ENCODE results near the gene PTPN6.

PTPN6 gene

GRCh38 chr12:6914246-6914946, 36.8 kb upstream of the PTPN6 start, which contains the start of gene ENO2:
TSS of gene ENO2 (plus strand) at chr12:6914580. CDS start at chr12:6915833, 1,253 bp downstream.
- H3K9me3 ChIP-seq, result no peaks in the 10 kb centered on the region
- peaks cover 7% of the 10 kb centered on the region; the same call in 1 of the 2 replicates for H4K20me1 ChIP-seq
- H3K4me1 ChIP-seq, result peaks cover 20% of the 10 kb centered on the region
- H3K4me3 ChIP-seq, result peak within 1 kb of the TSS; percentile 72
- H3K36me3 ChIP-seq, result no peaks in the 10 kb centered on the region; the same call in 1 of the 2 replicates
- no peak for TF ChIP-seq Cebpa-rat (IDR thresholded peaks at IDR 0.05)
- peaks cover 71% of the 10 kb centered on the region for H3K27me3 ChIP-seq
- H3K9ac ChIP-seq, result peak within 1 kb of the TSS; percentile 55; the same call in 1 of the 2 replicates
- no peak within 1 kb of the TSS for H3K27ac ChIP-seq
- peak within 1 kb of the TSS; percentile 93 for H3K4me2 ChIP-seq

- TF ChIP-seq Cebpa-rat (IDR thresholded peaks at IDR 0.05), result no peak
- Histone ChIP-seq H3K27ac (no peak overlapping the region), H3K9ac (peak overlapping the region; percentile 55; the same call in 1 of the 2 replicates), H3K4me2 (peak overlapping the region; percentile 93), H4K20me1 (peaks cover 7% of the 10 kb centered on the region; the same call in 1 of the 2 replicates), H3K4me3 (peak overlapping the region; percentile 72), H3K36me3 (no peaks in the 10 kb centered on the region; the same call in 1 of the 2 replicates), H3K9me3 (no peaks in the 10 kb centered on the region), H3K4me1 (peaks cover 23% of the 10 kb centered on the region), H3K27me3 (peaks cover 71% of the 10 kb centered on the region)
Measured at GRCh38 chr12:6914947-6915788, 36.0 kb upstream of the PTPN6 start.

GRCh38 chr12:6915789-6916285, 35.3 kb upstream of the PTPN6 start:
- H3K36me3 ChIP-seq, result no peaks in the 10 kb centered on the region; the same call in 1 of the 2 replicates
- no peak overlapping the region for H3K9ac ChIP-seq
- H4K20me1 ChIP-seq, result peaks cover 7% of the 10 kb centered on the region; the same call in 1 of the 2 replicates
- peak overlapping the region; percentile 93; the same call in 1 of the 2 replicates for H3K4me2 ChIP-seq
- no peak overlapping the region for H3K4me3 ChIP-seq
- no peak overlapping the region for H3K27ac ChIP-seq
- no peaks in the 10 kb centered on the region for H3K9me3 ChIP-seq
- H3K27me3 ChIP-seq, result peaks cover 69% of the 10 kb centered on the region
- H3K4me1 ChIP-seq, result peaks cover 23% of the 10 kb centered on the region
- no peak for TF ChIP-seq Cebpa-rat (IDR thresholded peaks at IDR 0.05)

- Histone ChIP-seq H3K4me3 (no peak overlapping the region), H3K27ac (no peak overlapping the region), H4K20me1 (peaks cover 7% of the 10 kb centered on the region; the same call in 1 of the 2 replicates), H3K4me2 (no peak overlapping the region), H3K9me3 (no peaks in the 10 kb centered on the region), H3K36me3 (no peaks in the 10 kb centered on the region; the same call in 1 of the 2 replicates), H3K4me1 (peaks cover 29% of the 10 kb centered on the region), H3K27me3 (peaks cover 62% of the 10 kb centered on the region), H3K9ac (no peak overlapping the region)
- TF ChIP-seq Cebpa-rat (IDR thresholded peaks at IDR 0.05), result no peak
Measured at GRCh38 chr12:6916426-6917200, 34.5 kb upstream of the PTPN6 start.

GRCh38 chr12:6917491-6918231, 33.5 kb upstream of the PTPN6 start:
- no peak overlapping the region for H3K4me2 ChIP-seq
- H3K9ac ChIP-seq, result no peak overlapping the region
- peaks cover 51% of the 10 kb centered on the region for H3K27me3 ChIP-seq
- H3K27ac ChIP-seq, result no peak overlapping the region
- peaks cover 7% of the 10 kb centered on the region; the same call in 1 of the 2 replicates for H4K20me1 ChIP-seq
- H3K9me3 ChIP-seq, result no peaks in the 10 kb centered on the region
- TF ChIP-seq Cebpa-rat (IDR thresholded peaks at IDR 0.05), result no peak
- no peak overlapping the region for H3K4me3 ChIP-seq
- H3K36me3 ChIP-seq, result no peaks in the 10 kb centered on the region; the same call in 1 of the 2 replicates
- peaks cover 39% of the 10 kb centered on the region for H3K4me1 ChIP-seq

- no peak overlapping the region for H3K9ac ChIP-seq
- peaks cover 7% of the 10 kb centered on the region; the same call in 1 of the 2 replicates for H4K20me1 ChIP-seq
- H3K27me3 ChIP-seq, result peaks cover 32% of the 10 kb centered on the region
- no peak overlapping the region for H3K27ac ChIP-seq
- H3K4me3 ChIP-seq, result no peak overlapping the region
- peaks cover 50% of the 10 kb centered on the region for H3K4me1 ChIP-seq
- H3K4me2 ChIP-seq, result no peak overlapping the region
- no peaks in the 10 kb centered on the region for H3K9me3 ChIP-seq
- no peaks in the 10 kb centered on the region; the same call in 1 of the 2 replicates for H3K36me3 ChIP-seq
- TF ChIP-seq Cebpa-rat (IDR thresholded peaks at IDR 0.05), result no peak
Measured at GRCh38 chr12:6919588-6919987, 31.6 kb upstream of the PTPN6 start.

GRCh38 chr12:6921539-6921938, 29.6 kb upstream of the PTPN6 start:
- Histone ChIP-seq H4K20me1 (no peaks in the 10 kb centered on the region), H3K27ac (no peak overlapping the region; the same call in 1 of the 2 replicates)

More at GRCh38 chr12:6921539-6921938, 29.6 kb upstream of the PTPN6 start:
- H3K9ac ChIP-seq, result no peak overlapping the region
- peak overlapping the region; percentile 86 for H3K4me2 ChIP-seq
- no peak for TF ChIP-seq Cebpa-rat (IDR thresholded peaks at IDR 0.05)
- H3K4me1 ChIP-seq, result peaks cover 61% of the 10 kb centered on the region
- H3K9me3 ChIP-seq, result no peaks in the 10 kb centered on the region
- H3K27me3 ChIP-seq, result peaks cover 12% of the 10 kb centered on the region
- H3K36me3 ChIP-seq, result no peaks in the 10 kb centered on the region; the same call in 1 of the 2 replicates
- no peak overlapping the region for H3K4me3 ChIP-seq

Measured in BLaER1 (cell line).